Neural cell (in vitro differentiated cells): ENCODE measurements around the gene FCRL6. TPM values are rescaled to one million over a fixed set of nuclear protein-coding genes. Genes with fewer than 3 reads are reported as not detected.

Experiments
- H2AFZ ChIP-seq: fragments of 200-600, 300-800 bp; sonication (generic), shearing (Covaris generic); 2 replicates; pipeline ENCODE4 v1.6.0; 2014; ENCODE audit warnings: low read depth, mild to moderate bottlenecking, antibody characterized with exemption, low read length, moderate library complexity
- H3F3A ChIP-seq: fragments of 200-600 bp; shearing (Covaris generic); 2 replicates; pipeline ENCODE4 v1.6.1; 2016; ENCODE audit warnings: mild to moderate bottlenecking, moderate library complexity, mixed read lengths, antibody characterized with exemption, low read length; ENCODE audit not compliant: insufficient read depth, poor library complexity, severe bottlenecking
- H3K27ac ChIP-seq: fragments of 200-600, 300-800 bp; sonication (generic), shearing (Covaris generic); 2 replicates; pipeline ENCODE4 v1.5.1; 2014; ENCODE audit warnings: mild to moderate bottlenecking, low read length, moderate library complexity
- H3K27me3 ChIP-seq: fragments of 300-800, 200-600 bp; sonication (generic), shearing (Covaris generic); 2 replicates; pipeline ENCODE4 v1.6.0; 2014; ENCODE audit warnings: mild to moderate bottlenecking, low read depth, low read length, moderate library complexity; ENCODE audit not compliant: insufficient read depth
- H3K36me3 ChIP-seq: fragments of 300-800, 200-600 bp; sonication (generic), shearing (Covaris generic); 2 replicates; pipeline ENCODE4 v1.5.1; 2014; ENCODE audit warnings: mild to moderate bottlenecking, antibody characterized with exemption, low read length, moderate library complexity; ENCODE audit not compliant: insufficient read depth
- H3K4me2 ChIP-seq: fragments of 300-800, 200-600 bp; sonication (generic), shearing (Covaris generic); 2 replicates; pipeline ENCODE4 v1.6.0; 2014; ENCODE audit warnings: mild to moderate bottlenecking, low read length
- H3K4me3 ChIP-seq: fragments of 300-800, 200-600 bp; sonication (generic), shearing (Covaris generic); 2 replicates; pipeline ENCODE4 v1.5.1; 2014; ENCODE audit warnings: mild to moderate bottlenecking, low read length, moderate library complexity
- H3K79me2 ChIP-seq: fragments of 200-600 bp; shearing (Covaris generic); replicated peaks from 2 replicates; pipeline ENCODE4 v1.6.0; 2014; ENCODE audit warnings: mild to moderate bottlenecking, low read length, moderate library complexity; ENCODE audit not compliant: insufficient read depth
- H3K9ac ChIP-seq: fragments of 300-800, 200-600 bp; sonication (generic), shearing (Covaris generic); 2 replicates; pipeline ENCODE4 v1.6.1; 2016; ENCODE audit warnings: mild to moderate bottlenecking, low read length, mixed read lengths
- H3K9me2 ChIP-seq: fragments of 200-600 bp; shearing (Covaris generic); 2 replicates; pipeline ENCODE4 v1.6.1; 2016; ENCODE audit warnings: mild to moderate bottlenecking, low read length, mixed read lengths; ENCODE audit not compliant: insufficient read depth
- H3K9me3 ChIP-seq: fragments of 200-600, 300-800 bp; sonication (generic), shearing (Covaris generic); 2 replicates; pipeline ENCODE4 v1.6.1; 2016; ENCODE audit warnings: mild to moderate bottlenecking, mixed run types, low read length, moderate library complexity, mixed read lengths
- H4K20me1 ChIP-seq: fragments of 200-600 bp; shearing (Covaris generic); 2 replicates; pipeline ENCODE4 v1.6.1; 2016; ENCODE audit warnings: mild to moderate bottlenecking, mixed run types; ENCODE audit not compliant: insufficient read depth
- CTCF ChIP-seq: fragments of 450-650 bp; IDR thresholded peaks from 2 replicates; pipeline ENCODE4 v1.5.1; 2014; ENCODE audit warnings: antibody characterized with exemption, mild to moderate bottlenecking, moderate library complexity; ENCODE audit not compliant: poor library complexity, severe bottlenecking
- EP300 ChIP-seq: fragments of 450-650 bp; conservative IDR thresholded peaks from 2 replicates; pipeline ENCODE4 v1.6.1; 2014; ENCODE audit warnings: antibody characterized with exemption, mild to moderate bottlenecking, moderate library complexity; ENCODE audit not compliant: poor library complexity, severe bottlenecking
- EZH2 ChIP-seq: fragments of 200-600, 300-800 bp; shearing (Covaris generic), sonication (generic); IDR thresholded peaks from 2 replicates; pipeline ENCODE4 v1.6.1; 2014; ENCODE audit warnings: antibody characterized with exemption, low read length, borderline replicate concordance, mild to moderate bottlenecking; ENCODE audit not compliant: insufficient read depth, poor library complexity, severe bottlenecking
- MXI1 ChIP-seq: fragments of 450-650 bp; conservative IDR thresholded peaks from 2 replicates; pipeline ENCODE4 v1.6.1; 2014; ENCODE audit warnings: antibody characterized with exemption, mild to moderate bottlenecking; ENCODE audit not compliant: poor library complexity, severe bottlenecking
- POLR2AphosphoS5 ChIP-seq: IDR thresholded peaks from 2 replicates; pipeline ENCODE4 v1.6.1; 2012
- RAD21 ChIP-seq: fragments of 450-650 bp; conservative IDR thresholded peaks from 2 replicates; pipeline ENCODE4 v1.6.1; 2014; ENCODE audit warnings: antibody characterized with exemption, mild to moderate bottlenecking, moderate library complexity
- REST ChIP-seq: IDR thresholded peaks from 2 replicates; pipeline ENCODE4 v1.6.1; 2012; ENCODE audit warnings: borderline replicate concordance
- SMC3 ChIP-seq: fragments of 450-650 bp; conservative IDR thresholded peaks from 2 replicates; pipeline ENCODE4 v1.6.1; 2014; ENCODE audit warnings: antibody characterized with exemption, mild to moderate bottlenecking, moderate library complexity; ENCODE audit not compliant: poor library complexity
- TAF1 ChIP-seq: IDR thresholded peaks from 2 replicates; pipeline ENCODE4 v1.6.1; 2012; ENCODE audit warnings: low read depth
- polyA plus RNA-seq: library from polyadenylated mRNA; depleted of rRNA; stranded (reverse); fragments of >200 nt; gene quantifications from 2 replicates; pipeline ENCODE4 v1.2.3, GENCODE V29; 2014

Gene FCRL6
- polyA plus RNA-seq, 1 donor from 2014 or later, result not detected

- H2AFZ ChIP-seq, result no peak overlapping the region
- no peaks in the 10 kb centered on the region for H3F3A ChIP-seq
- peak overlapping the region; percentile 71 for H3K4me3 ChIP-seq
- no peaks in the 10 kb centered on the region for H3K79me2 ChIP-seq
- H3K9me2 ChIP-seq, result no peaks in the 10 kb centered on the region
- H3K27me3 ChIP-seq, result peaks cover 67% of the 10 kb centered on the region
- no peaks in the 10 kb centered on the region for H3K9me3 ChIP-seq
- H3K27ac ChIP-seq, result no peak overlapping the region
- H3K36me3 ChIP-seq, result no peaks in the 10 kb centered on the region
- no peaks in the 10 kb centered on the region for H4K20me1 ChIP-seq
- TF ChIP-seq EZH2 (no peak), CTCF (no peak), EP300 (no peak), SMC3 (no peak), MXI1 (no peak), REST (no peak), RAD21 (no peak), POLR2AphosphoS5 (no peak), TAF1 (no peak)
- no peak overlapping the region for H3K4me2 ChIP-seq
- peak overlapping the region; percentile 54 for H3K9ac ChIP-seq
Measured at GRCh38 chr1:159854116-159854692, 52.0 kb downstream of the FCRL6 start.

- Histone ChIP-seq H3K27ac (no peak overlapping the region), H3K36me3 (no peaks in the 10 kb centered on the region), H3K9me3 (no peaks in the 10 kb centered on the region), H3K4me2 (no peak overlapping the region), H3K9ac (peak overlapping the region; percentile 54), H3K79me2 (no peaks in the 10 kb centered on the region), H2AFZ (no peak overlapping the region), H3K27me3 (peaks cover 62% of the 10 kb centered on the region), H4K20me1 (no peaks in the 10 kb centered on the region), H3F3A (no peaks in the 10 kb centered on the region), H3K4me3 (peak overlapping the region; percentile 71), H3K9me2 (no peaks in the 10 kb centered on the region)
- peak; percentile 8 for TF ChIP-seq MXI1
- TF ChIP-seq TAF1, result no peak
- TF ChIP-seq POLR2AphosphoS5, result peak; percentile 28
Measured at GRCh38 chr1:159854693-159855192, 52.6 kb downstream of the FCRL6 start.
